ENCODE results near the gene CDH7. TPM values are rescaled to one million over a fixed set of nuclear protein-coding genes. Genes with fewer than 3 reads are reported as not detected.

CDH7 gene
- total RNA-seq, 1 donor from 2014 or later: not detected

DNA sequence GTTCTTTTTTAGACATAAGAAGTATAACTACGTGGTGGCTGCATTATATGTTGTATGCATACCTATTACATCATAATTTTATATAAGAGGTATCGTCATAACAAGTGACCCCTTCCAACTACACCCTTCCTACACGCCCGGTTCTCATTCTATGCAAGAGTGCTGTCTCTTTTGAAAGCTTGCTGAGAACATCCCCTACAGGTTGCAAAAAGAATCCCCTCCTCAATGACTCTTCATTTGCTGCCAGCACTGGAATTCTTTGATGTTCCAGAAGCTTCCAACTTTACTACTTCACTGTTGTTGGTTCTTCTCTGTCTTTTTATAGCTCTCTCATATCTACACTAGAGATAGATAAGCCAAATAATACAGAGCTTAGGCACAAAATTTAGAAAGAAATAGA lies 66.4 kb downstream of the CDH7 start:
- Histone ChIP-seq H3K4me3 (no peak overlapping the region), H3K27ac (replicated peaks) (no peak overlapping the region), H3K4me1 (no peaks in the 10 kb centered on the region), H3K36me3 (no peaks in the 10 kb centered on the region), H3K27me3 (ENCODE audit: low read depth) (no peaks in the 10 kb centered on the region), H3K9me3 (replicated peaks) (no peaks in the 10 kb centered on the region)
- intact Hi-C loops (cut with micrococcal nuclease): no loop called here
- no peak for DNase-seq
- TF ChIP-seq, protein P1, sequence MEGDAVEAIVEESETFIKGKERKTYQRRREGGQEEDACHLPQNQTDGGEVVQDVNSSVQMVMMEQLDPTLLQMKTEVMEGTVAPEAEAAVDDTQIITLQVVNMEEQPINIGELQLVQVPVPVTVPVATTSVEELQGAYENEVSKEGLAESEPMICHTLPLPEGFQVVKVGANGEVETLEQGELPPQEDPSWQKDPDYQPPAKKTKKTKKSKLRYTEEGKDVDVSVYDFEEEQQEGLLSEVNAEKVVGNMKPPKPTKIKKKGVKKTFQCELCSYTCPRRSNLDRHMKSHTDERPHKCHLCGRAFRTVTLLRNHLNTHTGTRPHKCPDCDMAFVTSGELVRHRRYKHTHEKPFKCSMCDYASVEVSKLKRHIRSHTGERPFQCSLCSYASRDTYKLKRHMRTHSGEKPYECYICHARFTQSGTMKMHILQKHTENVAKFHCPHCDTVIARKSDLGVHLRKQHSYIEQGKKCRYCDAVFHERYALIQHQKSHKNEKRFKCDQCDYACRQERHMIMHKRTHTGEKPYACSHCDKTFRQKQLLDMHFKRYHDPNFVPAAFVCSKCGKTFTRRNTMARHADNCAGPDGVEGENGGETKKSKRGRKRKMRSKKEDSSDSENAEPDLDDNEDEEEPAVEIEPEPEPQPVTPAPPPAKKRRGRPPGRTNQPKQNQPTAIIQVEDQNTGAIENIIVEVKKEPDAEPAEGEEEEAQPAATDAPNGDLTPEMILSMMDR (IDR thresholded peaks at IDR 0.05; ENCODE audit: borderline replicate concordance): no peak

GRCh38 chr18:65821911-65822310 lies 71.1 kb downstream of the CDH7 start:
- no peak for DNase-seq
- Histone ChIP-seq H3K4me1 (no peaks in the 10 kb centered on the region), H3K9me3 (replicated peaks) (no peaks in the 10 kb centered on the region), H3K36me3 (no peaks in the 10 kb centered on the region), H3K27me3 (ENCODE audit: low read depth) (no peaks in the 10 kb centered on the region), H3K27ac (replicated peaks) (no peak overlapping the region), H3K4me3 (no peak overlapping the region)
- intact Hi-C loops (cut with micrococcal nuclease): no loop called here
- TF ChIP-seq, protein P1 (IDR thresholded peaks at IDR 0.05; ENCODE audit: borderline replicate concordance): no peak

GRCh38 chr18:65822826-65823225 lies 72.0 kb downstream of the CDH7 start:
- no peaks in the 10 kb centered on the region for H3K27me3 ChIP-seq (ENCODE audit: low read depth)
- TF ChIP-seq, protein P1 (IDR thresholded peaks at IDR 0.05; ENCODE audit: borderline replicate concordance): no peak
- H3K9me3 ChIP-seq (replicated peaks): no peaks in the 10 kb centered on the region
- intact Hi-C loops (cut with micrococcal nuclease): no loop called here
- DNase-seq: no peak
- H3K4me3 ChIP-seq: no peak overlapping the region
- no peak overlapping the region for H3K27ac ChIP-seq (replicated peaks)
- no peaks in the 10 kb centered on the region for H3K4me1 ChIP-seq
- no peaks in the 10 kb centered on the region for H3K36me3 ChIP-seq

DNA sequence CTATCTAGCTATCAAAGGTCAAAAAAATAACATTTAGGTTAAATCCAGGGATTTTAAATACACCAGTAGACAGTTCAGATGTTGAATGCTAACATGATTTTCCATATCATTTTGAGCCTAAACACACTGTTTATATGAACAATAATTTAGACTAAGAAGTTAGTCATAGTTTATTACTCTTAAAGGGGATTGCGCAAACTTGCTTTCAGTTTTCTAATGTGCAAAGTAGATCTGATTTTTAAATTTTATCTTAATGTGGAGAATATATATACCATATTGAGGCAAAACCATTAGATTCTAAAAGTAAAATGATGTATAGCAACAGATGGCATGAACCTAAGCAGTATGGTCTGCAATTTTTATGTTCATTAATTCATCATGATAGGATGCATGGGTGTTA lies 76.6 kb downstream of the CDH7 start:
- Histone ChIP-seq H3K4me3 (no peak overlapping the region), H3K4me1 (no peaks in the 10 kb centered on the region), H3K9me3 (replicated peaks) (no peaks in the 10 kb centered on the region), H3K36me3 (no peaks in the 10 kb centered on the region), H3K27ac (replicated peaks) (no peak overlapping the region), H3K27me3 (ENCODE audit: low read depth) (no peaks in the 10 kb centered on the region)
- no peak for DNase-seq
- intact Hi-C loops (cut with micrococcal nuclease): no loop called here
- TF ChIP-seq, protein P1 (IDR thresholded peaks at IDR 0.05; ENCODE audit: borderline replicate concordance): no peak

- Histone ChIP-seq H3K9me3 (replicated peaks) (peaks cover 22% of the 10 kb centered on the region), H3K27ac (replicated peaks) (no peak overlapping the region), H3K4me1 (no peaks in the 10 kb centered on the region), H3K4me3 (no peak overlapping the region), H3K36me3 (no peaks in the 10 kb centered on the region), H3K27me3 (ENCODE audit: low read depth) (no peaks in the 10 kb centered on the region)
- DNase-seq: no peak
- TF ChIP-seq, protein P1 (IDR thresholded peaks at IDR 0.05; ENCODE audit: borderline replicate concordance): no peak
- intact Hi-C loops (cut with micrococcal nuclease): no loop called here
Observed at GRCh38 chr18:65835881-65836280, 85.1 kb downstream of the CDH7 start.

DNA sequence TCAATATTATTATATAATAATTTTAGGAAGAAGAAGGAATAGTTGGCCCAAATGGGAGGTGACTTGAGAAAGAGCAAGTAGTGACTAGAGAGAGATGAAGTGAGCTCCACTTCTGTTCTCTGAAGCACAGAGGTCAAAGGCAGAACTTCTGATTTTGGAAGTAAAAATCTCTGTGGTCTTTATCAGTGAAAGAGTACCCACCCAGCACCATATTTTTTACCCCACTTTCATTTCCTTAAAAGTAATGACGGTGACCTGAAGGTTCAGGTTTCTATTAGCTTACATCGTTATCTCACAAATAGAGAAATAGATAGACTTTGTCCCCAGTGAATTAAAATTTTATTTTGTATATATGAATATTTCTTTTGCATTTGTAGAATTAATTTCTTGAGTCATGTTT lies 95.3 kb downstream of the CDH7 start:
- TF ChIP-seq, protein P1 (IDR thresholded peaks at IDR 0.05; ENCODE audit: borderline replicate concordance): no peak
- H3K9me3 ChIP-seq (replicated peaks): no peaks in the 10 kb centered on the region
- intact Hi-C loops (cut with micrococcal nuclease): no loop called here

More for the DNA sequence above, 95.3 kb downstream of the CDH7 start:
- no peak for DNase-seq
- Histone ChIP-seq H3K27ac (replicated peaks) (no peak overlapping the region), H3K4me1 (no peaks in the 10 kb centered on the region), H3K27me3 (ENCODE audit: low read depth) (no peaks in the 10 kb centered on the region), H3K4me3 (no peak overlapping the region), H3K36me3 (no peaks in the 10 kb centered on the region)

All from left ventricle myocardium inferior (tissue), 1 donor.